Suprapubic skin (tissue), 4 donors: ENCODE results near the gene RUVBL2. TPM values are rescaled to one million over a fixed set of nuclear protein-coding genes. Genes with fewer than 3 reads are reported as not detected.
A peak's percentile ranks its signal among the peaks of the same experiment; 100 is the strongest.

Source experiments
- DNase-seq, 2 donors: peaks; one replicate each; pipeline ENCODE4 v3.0.0-alpha.2; 2019; ENCODE audit warnings: low spot score in 2 of 2
- H3K27ac ChIP-seq: fragments of 200-600 bp; sonication (generic); one replicate; pipeline ENCODE4 v1.5.1; 2019
- H3K27me3 ChIP-seq: fragments of 200-600 bp; sonication (generic); one replicate; pipeline ENCODE4 v1.5.1; 2019
- H3K36me3 ChIP-seq: fragments of 200-600 bp; sonication (generic); one replicate; pipeline ENCODE4 v1.5.1; 2019
- H3K4me1 ChIP-seq: fragments of 200-600 bp; sonication (generic); one replicate; pipeline ENCODE4 v1.5.1; 2019
- H3K4me3 ChIP-seq: fragments of 200-600 bp; sonication (generic); one replicate; pipeline ENCODE4 v1.5.1; 2019; ENCODE audit warnings: mild to moderate bottlenecking
- H3K9me3 ChIP-seq: fragments of 200-600 bp; sonication (generic); one replicate; pipeline ENCODE4 v1.5.1; 2019
- CTCF ChIP-seq, 2 donors: fragments of 200-600 bp in 1 of 2; fragments of 450-650 bp in 1 of 2; sonication (generic) in 1 of 2; IDR thresholded peaks; one replicate each; pipeline ENCODE4 v1.5.1; 2016 to 2019; ENCODE audit warnings: antibody characterized with exemption in 2 of 2, mild to moderate bottlenecking in 1 of 2, moderate library complexity in 1 of 2
- EP300 ChIP-seq: sonication (generic); formaldehyde crosslinking; IDR thresholded peaks from one replicate; pipeline ENCODE4 v1.6.1; 2017; ENCODE audit warnings: antibody characterized with exemption
- POLR2A ChIP-seq, 2 donors: fragments of 450-650 bp; IDR thresholded peaks; one replicate each; pipeline ENCODE4 v1.6.1; 2017; ENCODE audit warnings: antibody characterized with exemption in 2 of 2, mild to moderate bottlenecking in 2 of 2, moderate library complexity in 2 of 2
- POLR2AphosphoS5 ChIP-seq, 3 donors: sonication (generic); formaldehyde crosslinking; IDR thresholded peaks; one replicate each; pipeline ENCODE4 v1.6.1; 2017; ENCODE audit warnings: antibody characterized with exemption in 3 of 3
- WGBS: methylation state at CpG from one replicate; pipeline ENCODE4 v1.1.5; 2018; 5-methylcytosine and 5-hydroxymethylcytosine counted together
- total RNA-seq, 4 donors: library from RNA; depleted of rRNA; stranded (reverse); fragments of >200 nt; gene quantifications; one replicate each; pipeline ENCODE4 v1.1.0, GENCODE V29; 2016

The RUVBL2 gene
- total RNA-seq, 4 donors from 2014 or later: 37.3 to 70.3 (median 68.8) TPM

- no peaks in the 10 kb centered on the region for H3K36me3 ChIP-seq
These were observed 43.5 kb upstream of the RUVBL2 start for GRCh38 chr19:48950159-48950558.

GRCh38 chr19:48950830-48951519, 42.7 kb upstream of the RUVBL2 start:
- no peaks in the 10 kb centered on the region for H3K36me3 ChIP-seq
- WGBS: 65% methylated on average over 9 of the region's 9 CpGs
- no peak overlapping the region for H3K4me3 ChIP-seq
- no peak for TF ChIP-seq EP300
- no peak for TF ChIP-seq POLR2A (IDR thresholded peaks at IDR 0.05)
- no peak for TF ChIP-seq POLR2AphosphoS5 (IDR thresholded peaks at IDR 0.05)
- TF ChIP-seq CTCF (IDR thresholded peaks at IDR 0.05): no peak
- no peaks in the 10 kb centered on the region for H3K27me3 ChIP-seq
- H3K27ac ChIP-seq: no peak overlapping the region
- H3K4me1 ChIP-seq: peaks cover 14% of the 10 kb centered on the region
- H3K9me3 ChIP-seq: no peaks in the 10 kb centered on the region
- no peak for DNase-seq

More at GRCh38 chr19:48950159-48950558, 43.5 kb upstream of the RUVBL2 start:
- no peak overlapping the region for H3K27ac ChIP-seq
- no peak for TF ChIP-seq POLR2A (IDR thresholded peaks at IDR 0.05)
- TF ChIP-seq EP300: no peak
- no peak for TF ChIP-seq CTCF (IDR thresholded peaks at IDR 0.05)
- TF ChIP-seq POLR2AphosphoS5 (IDR thresholded peaks at IDR 0.05): no peak
- no peak overlapping the region for H3K4me3 ChIP-seq
- peaks cover 6% of the 10 kb centered on the region for H3K4me1 ChIP-seq
- 66% methylated on average over 3 of the region's 3 CpGs for WGBS
- H3K27me3 ChIP-seq: no peaks in the 10 kb centered on the region
- DNase-seq: no peak
- no peaks in the 10 kb centered on the region for H3K9me3 ChIP-seq

GRCh38 chr19:48953141-48953540, 40.5 kb upstream of the RUVBL2 start:
- no peaks in the 10 kb centered on the region for H3K9me3 ChIP-seq
- TF ChIP-seq EP300 (no peak), POLR2A (IDR thresholded peaks at IDR 0.05) (no peak), CTCF (IDR thresholded peaks at IDR 0.05) (no peak), POLR2AphosphoS5 (IDR thresholded peaks at IDR 0.05) (no peak)
- H3K4me1 ChIP-seq: peaks cover 18% of the 10 kb centered on the region
- no peak overlapping the region for H3K4me3 ChIP-seq
- H3K27me3 ChIP-seq: no peaks in the 10 kb centered on the region
- DNase-seq: no peak
- no peaks in the 10 kb centered on the region for H3K36me3 ChIP-seq
- no peak overlapping the region for H3K27ac ChIP-seq
- WGBS: 82% methylated on average over 4 of the region's 4 CpGs

GRCh38 chr19:48953990-48954594, 39.6 kb upstream of the RUVBL2 start:
- 58% methylated on average over 11 of the region's 11 CpGs for WGBS
- DNase-seq: no peak
- Histone ChIP-seq H3K4me3 (peak overlapping the region; percentile 60), H3K27me3 (no peaks in the 10 kb centered on the region), H3K36me3 (no peaks in the 10 kb centered on the region), H3K27ac (peak overlapping the region; percentile 49), H3K4me1 (peaks cover 18% of the 10 kb centered on the region), H3K9me3 (no peaks in the 10 kb centered on the region)
- TF ChIP-seq CTCF (IDR thresholded peaks at IDR 0.05) (no peak), EP300 (no peak), POLR2AphosphoS5 (IDR thresholded peaks at IDR 0.05) (no peak), POLR2A (IDR thresholded peaks at IDR 0.05) (no peak)

- TF ChIP-seq CTCF (IDR thresholded peaks at IDR 0.05) (no peak), EP300 (no peak), POLR2AphosphoS5 (IDR thresholded peaks at IDR 0.05) (peak; percentile 8 to 92 (median 30)), POLR2A (IDR thresholded peaks at IDR 0.05) (peak in 1 of 2 donors; percentile 35)
- Histone ChIP-seq H3K9me3 (no peaks in the 10 kb centered on the region), H3K36me3 (no peaks in the 10 kb centered on the region), H3K4me3 (peak within 1 kb of the TSS; percentile 60), H3K27ac (peak within 1 kb of the TSS; percentile 49), H3K4me1 (peaks cover 18% of the 10 kb centered on the region), H3K27me3 (no peaks in the 10 kb centered on the region)
- WGBS: 0% methylated on average over 5 of the region's 71 CpGs
- peak; percentile 96 to 97 for DNase-seq
These were observed 38.9 kb upstream of the RUVBL2 start, which contains the start of gene BAX for GRCh38 chr19:48954595-48955307. TSS of gene BAX (plus strand) at chr19:48954875. CDS start at chr19:48954929, 54 bp downstream.
